ENCODE measurements around the gene RERE.

RERE gene

GRCh38 chr1:8817412-8818324 lies at the start of gene RERE:
RERE (minus strand) TSS chr1:8817640.
- DNase-seq = peak; percentile 99

DNA sequence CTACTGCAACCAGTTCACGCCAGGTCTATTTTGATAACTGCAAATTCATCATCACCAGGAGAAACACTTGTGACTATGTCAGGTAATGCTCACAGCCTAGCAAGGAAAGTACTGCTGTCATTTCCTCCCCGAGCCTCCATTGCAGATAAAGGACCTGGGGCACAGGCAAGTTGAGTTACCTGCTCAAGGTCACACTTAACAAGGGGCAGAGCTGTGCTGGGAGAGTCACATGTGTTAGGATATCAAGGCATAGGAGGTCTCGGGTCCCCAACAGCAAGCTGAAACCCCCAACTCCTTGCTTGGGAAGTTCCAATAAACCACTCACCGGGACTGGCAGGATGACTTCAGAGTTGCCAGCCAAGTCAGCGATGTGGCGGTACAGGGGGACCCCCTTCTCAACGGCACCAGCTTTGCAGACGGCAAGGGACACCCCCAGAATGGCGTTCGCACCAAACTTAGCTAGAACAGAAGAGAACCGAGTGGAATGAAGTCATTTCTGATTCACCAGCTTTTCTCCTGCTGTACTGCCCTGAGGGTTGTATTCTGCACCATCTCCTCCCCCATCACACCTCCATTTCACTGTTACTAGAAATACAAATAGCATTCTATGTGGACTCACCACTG lies 49.5 kb upstream of the RERE start:
- no peak for DNase-seq

DNA sequence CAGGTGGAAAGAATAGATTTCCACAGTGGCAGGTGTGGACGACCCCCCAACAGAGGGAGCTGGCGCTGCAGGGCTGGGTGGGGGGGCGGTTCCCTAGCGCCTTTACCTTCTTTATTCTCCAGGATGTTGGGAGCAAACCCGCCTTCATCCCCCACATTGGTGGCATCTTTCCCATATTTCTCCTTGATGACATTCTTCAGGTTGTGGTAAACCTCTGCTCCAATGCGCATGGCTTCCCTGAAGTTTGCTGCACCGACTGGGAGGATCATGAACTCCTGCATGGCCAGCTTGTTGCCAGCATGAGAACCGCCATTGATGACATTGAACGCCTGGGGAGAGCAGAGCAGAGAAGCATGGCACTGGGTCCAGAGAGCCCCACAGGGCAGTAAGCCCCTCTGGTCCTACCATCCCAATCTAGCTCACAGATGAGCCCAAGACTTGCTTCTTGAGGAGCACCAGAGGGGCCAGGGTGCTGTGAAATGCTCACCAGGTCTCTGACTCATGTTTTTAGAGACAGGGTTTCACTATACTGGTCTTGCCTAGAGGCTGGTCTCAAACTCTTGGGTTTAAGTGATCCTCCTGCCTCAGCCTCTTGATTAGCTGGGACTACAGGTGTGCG lies 48.8 kb upstream of the RERE start:
- no peak for DNase-seq

- DNase-seq = no peak
These were observed 47.4 kb upstream of the RERE start for GRCh38 chr1:8864713-8865344.

- no peak for DNase-seq
These were observed 46.4 kb upstream of the RERE start for GRCh38 chr1:8863794-8864233.

DNA sequence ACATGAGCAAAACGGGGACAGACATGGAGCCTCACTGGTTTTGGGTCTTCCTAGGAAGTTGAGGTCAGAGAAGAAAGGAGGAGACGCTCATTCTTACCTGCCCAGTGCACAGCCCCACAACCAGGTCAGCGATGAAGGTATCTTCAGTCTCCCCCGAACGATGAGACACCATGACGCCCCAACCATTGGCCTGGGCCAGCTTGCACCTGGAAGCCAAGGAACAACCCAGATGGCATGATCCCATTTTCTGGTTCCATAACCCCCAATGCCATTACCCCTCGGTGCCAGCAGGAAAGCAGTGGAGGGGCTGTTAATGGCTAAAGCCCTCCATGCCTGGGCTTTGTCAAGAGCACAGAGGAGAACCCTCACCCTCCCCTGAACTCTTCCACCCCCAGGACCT lies 45.7 kb upstream of the RERE start:
- no peak for DNase-seq

- DNase-seq = no peak
These were observed 45.1 kb upstream of the RERE start for GRCh38 chr1:8862528-8862927.

DNA sequence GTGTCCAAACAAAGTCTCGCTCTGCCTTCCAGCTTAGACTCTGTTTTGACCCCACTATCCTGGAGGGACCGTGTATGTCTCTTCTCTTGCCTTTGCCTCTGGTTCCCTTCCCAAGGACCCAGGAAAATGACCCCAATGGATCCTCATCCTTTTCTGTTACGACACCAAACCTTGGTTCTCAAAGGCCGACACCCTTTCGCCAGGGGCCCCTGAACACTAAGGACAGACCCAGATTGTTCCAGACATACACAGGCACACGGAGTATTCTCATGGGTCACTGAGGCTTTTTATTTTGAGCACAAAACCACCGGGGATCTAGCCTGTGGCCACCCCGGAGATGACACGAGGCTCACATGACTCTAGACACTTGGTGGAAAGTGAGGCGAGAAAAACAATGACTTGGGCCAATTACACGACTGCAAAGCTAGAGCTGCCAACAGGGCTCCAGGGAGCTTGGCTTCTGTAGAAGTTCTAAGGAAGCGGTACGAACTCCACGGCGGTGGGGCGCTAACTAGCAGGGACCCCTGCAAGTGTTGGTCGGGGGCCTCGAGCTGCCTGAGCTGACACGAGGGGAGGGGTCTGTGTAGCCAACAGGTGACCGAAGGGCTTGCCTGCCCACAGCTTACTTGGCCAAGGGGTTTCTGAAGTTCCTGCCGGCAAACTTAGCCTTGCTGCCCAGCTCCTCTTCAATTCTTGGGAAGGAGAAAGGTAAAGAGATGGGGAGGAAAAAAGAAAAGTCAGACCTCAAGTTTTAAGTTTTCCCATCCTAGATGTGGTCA lies 43.5 kb upstream of the RERE start:
- DNase-seq = no peak

DNA sequence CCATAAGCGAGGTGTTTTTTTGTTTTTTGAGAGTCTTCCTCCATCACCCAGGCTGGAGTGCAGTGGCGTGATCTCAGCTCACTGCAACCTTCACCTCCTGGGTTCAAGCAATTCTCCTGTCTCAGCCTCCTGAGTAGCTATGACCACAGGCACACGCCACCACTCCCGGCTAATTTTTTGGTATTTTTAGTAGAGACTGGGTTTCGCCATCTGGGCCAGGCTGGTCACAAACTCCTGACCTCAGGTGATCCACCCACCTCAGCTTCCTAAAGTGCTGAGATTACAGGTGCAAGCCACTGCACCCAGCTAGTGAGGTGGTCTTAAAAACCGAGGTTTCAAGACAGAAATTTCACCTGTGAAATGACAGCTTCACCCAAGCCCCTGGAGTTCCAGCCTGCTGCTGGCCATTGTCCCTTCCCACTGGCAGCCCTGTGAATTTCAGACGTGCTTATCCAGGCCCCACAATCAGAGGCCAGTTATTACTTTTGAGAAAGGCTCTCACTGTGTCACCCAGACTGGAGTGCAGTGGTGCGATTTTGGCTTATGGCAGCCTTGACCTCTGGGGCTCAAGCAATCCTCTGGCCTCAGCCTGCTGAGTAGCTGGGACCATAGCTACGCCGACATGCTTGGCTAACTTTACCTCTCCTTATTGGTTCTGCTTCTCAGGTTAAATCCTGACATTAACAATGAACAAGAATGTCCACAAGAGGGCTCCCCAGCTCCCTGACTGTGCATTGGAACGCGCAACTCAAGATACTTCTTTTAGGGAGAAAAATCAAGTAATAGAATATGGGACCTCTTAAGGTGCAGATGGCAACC lies 41.7 kb upstream of the RERE start:
- peak; percentile 56 for DNase-seq

GRCh38 chr1:8858112-8858668 lies 40.8 kb upstream of the RERE start:
- DNase-seq = no peak

GRCh38 chr1:8856689-8857412 lies 39.4 kb upstream of the RERE start:
- no peak for DNase-seq

DNA sequence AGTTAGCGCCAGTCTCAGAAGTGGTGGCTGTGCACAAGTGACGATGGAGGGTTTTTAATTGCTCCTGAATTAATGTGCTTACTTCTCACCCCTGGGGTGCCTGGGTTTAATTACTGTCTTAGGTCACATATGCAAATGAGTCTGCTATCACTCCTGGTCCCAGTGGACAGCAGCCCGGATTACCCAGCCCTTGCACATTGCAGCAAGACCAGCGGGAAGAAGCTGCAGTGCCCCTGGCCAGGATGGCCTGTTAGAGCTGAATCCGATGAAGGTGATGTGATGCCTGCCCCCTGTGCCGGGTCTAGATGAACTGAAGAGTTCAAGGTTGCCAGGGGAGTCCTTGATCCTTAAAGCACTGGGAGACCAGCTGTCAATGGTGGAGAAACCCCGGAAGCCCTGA lies 36.8 kb upstream of the RERE start:
- DNase-seq = no peak

DNA sequence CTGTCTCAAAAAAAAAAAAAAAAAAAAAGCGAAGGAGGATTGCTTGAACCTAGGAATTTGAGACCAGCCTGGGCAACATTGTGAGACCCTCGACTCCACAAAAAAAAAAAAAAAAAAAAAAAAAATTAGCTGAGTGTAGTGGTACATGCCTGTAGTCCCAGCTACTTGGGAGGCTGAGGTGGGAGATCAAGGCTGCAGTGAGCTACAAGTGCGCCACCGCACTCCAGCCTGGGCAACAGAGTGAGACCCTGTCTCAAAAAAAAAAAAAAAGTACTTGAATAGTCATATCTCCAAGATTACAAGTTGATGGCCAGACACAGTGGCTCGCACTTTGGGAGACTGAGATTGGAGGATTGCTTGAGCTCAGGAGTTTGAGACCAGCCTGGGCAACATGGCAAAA lies 33.6 kb upstream of the RERE start:
- DNase-seq = no peak

GRCh38 chr1:8848663-8849386 lies 31.4 kb upstream of the RERE start:
- peak; percentile 90 for DNase-seq

DNA sequence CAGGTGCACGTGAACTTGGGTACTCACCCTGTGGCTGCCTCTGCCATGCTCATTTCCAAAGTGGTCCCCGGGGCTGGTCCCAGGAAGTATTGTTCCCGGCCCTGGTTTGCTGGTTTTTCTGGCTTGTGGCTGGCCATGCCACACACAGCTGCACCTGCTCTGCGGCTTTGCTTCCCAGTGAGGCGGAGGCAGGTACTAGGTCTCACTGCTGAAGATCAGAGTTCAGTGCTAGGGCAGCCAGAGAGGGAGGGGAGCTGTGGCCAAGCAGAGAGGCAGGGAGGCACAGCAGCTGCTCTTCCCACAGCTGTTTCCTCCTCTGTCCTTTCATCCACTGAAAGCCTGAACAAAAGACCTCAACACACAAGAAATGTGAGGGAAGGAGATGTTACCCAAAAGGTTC lies 30.6 kb upstream of the RERE start:
- DNase-seq = no peak

DNA sequence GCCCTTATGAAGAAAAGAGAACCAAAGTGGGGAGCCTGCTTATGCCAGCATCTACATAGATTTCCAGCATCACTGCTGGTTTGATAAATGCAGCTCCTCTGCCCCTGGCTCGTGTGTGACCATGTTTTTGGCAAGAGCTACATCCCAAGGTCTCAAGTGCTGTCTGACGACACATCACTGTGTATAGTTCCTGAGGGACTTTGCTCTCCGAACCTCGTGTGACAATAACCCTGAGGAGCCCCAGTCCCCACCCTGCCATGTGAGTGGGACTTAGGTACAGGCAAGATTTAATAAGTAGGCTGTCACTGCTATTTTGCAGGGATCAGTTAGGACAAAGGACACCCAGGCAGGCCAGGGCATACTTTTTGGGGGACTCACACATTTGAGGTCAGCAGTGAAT lies 28.8 kb upstream of the RERE start:
- DNase-seq = no peak

- no peak for DNase-seq
These were observed 28.0 kb upstream of the RERE start for GRCh38 chr1:8845104-8846097.

DNA sequence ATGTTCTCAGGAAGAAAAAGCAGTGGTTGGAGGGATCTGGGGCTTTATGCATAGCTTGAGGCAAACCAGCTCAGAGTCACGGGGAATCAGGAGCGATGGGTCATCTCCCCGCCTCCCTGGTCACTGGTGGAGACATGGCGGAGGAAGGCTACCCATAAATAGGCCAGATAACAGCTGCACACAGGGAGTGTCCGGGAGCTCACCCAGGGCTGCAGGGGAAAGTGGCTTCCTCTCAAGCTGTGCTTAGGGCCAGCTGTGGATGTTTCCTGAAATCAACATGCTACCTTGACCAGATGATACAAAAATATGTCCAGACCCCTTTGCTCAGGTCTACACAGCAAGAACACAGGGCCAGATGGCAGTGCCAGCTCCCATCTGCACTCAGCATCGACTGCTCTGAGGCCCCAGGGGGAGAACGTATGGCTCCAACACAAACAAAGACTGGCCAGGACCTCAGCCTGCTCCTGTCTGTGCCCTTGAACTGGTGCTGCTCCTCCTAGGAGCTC lies 27.1 kb upstream of the RERE start:
- DNase-seq = no peak
